Gastroesophageal sphincter (tissue), 4 donors: Measurements from ENCODE around the gene UNCX. TPM values are rescaled to one million over a fixed set of nuclear protein-coding genes. Genes with fewer than 3 reads are reported as not detected.

Experiments
- ATAC-seq: fragments of 150-250 bp; one replicate; pipeline ENCODE4 v1.9.1; 2016; ENCODE audit warnings: mild to moderate bottlenecking, moderate library complexity
- H3K27ac ChIP-seq, 4 donors: fragments of 200-600 bp; sonication (generic) in 3 of 4; 1 replicate in 3 of 4; 2 replicates in 1 of 4; pipeline ENCODE4 v1.5.1; 2016 to 2019
- H3K27me3 ChIP-seq: fragments of 200-600 bp; sonication (generic); one replicate; pipeline ENCODE4 v1.5.1; 2019
- H3K36me3 ChIP-seq, 2 donors: fragments of 200-600 bp; sonication (generic); one replicate each; pipeline ENCODE4 v1.5.1; 2019; ENCODE audit warnings: control low read depth in 1 of 2
- H3K4me1 ChIP-seq, 3 donors: fragments of 200-600 bp; sonication (generic); 1 replicate in 2 of 3; 2 replicates in 1 of 3; pipeline ENCODE4 v1.5.1; 2016 to 2019; ENCODE audit warnings: control low read depth in 2 of 3
- H3K4me3 ChIP-seq, 2 donors: fragments of 200-600 bp; sonication (generic); one replicate each; pipeline ENCODE4 v1.5.1; 2019; ENCODE audit warnings: mild to moderate bottlenecking in 1 of 2, moderate library complexity in 1 of 2
- H3K9me3 ChIP-seq, 3 donors: fragments of 200-600 bp; sonication (generic); one replicate each; pipeline ENCODE4 v1.5.1; 2017 to 2019; ENCODE audit warnings: control low read depth in 2 of 3
- CTCF ChIP-seq, 4 experiments: fragments of 200-600 bp in 2 of 4; fragments of 450-650 bp in 2 of 4; sonication (generic) in 1 of 4; IDR thresholded peaks; one replicate each; pipeline ENCODE4 v1.5.1; 2017 to 2019; ENCODE audit warnings: antibody characterized with exemption in 4 of 4, mild to moderate bottlenecking in 2 of 4, moderate library complexity in 2 of 4
- EP300 ChIP-seq: sonication (generic); formaldehyde crosslinking; IDR thresholded peaks from one replicate; pipeline ENCODE4 v1.6.1; 2017; ENCODE audit warnings: antibody characterized with exemption, mild to moderate bottlenecking
- POLR2A ChIP-seq, 2 donors: fragments of 450-650 bp; IDR thresholded peaks; one replicate each; pipeline ENCODE4 v1.6.1; 2017; ENCODE audit warnings: antibody characterized with exemption in 2 of 2, mild to moderate bottlenecking in 2 of 2, moderate library complexity in 1 of 2
- POLR2AphosphoS5 ChIP-seq: sonication (generic); formaldehyde crosslinking; IDR thresholded peaks from one replicate; pipeline ENCODE4 v1.6.1; 2017; ENCODE audit warnings: antibody characterized with exemption
- WGBS, 2 donors: methylation state at CpG; one replicate each; pipeline ENCODE4 v1.1.5; 2018; ENCODE audit warnings: low coverage in 1 of 2; 5-methylcytosine and 5-hydroxymethylcytosine counted together
- total RNA-seq, 4 donors: library from RNA; depleted of rRNA; stranded (reverse); fragments of >200 nt; gene quantifications; one replicate each; pipeline ENCODE4 v1.1.0, GENCODE V29; 2016

The UNCX gene
- total RNA-seq, 4 donors from 2014 or later = not detected

GRCh38 chr7:1284743-1285458, 52.2 kb downstream of the UNCX start:
- ATAC-seq = no peak
- no peak overlapping the region for H3K27ac ChIP-seq
- peaks cover 0 to 7% (median 3%) of the 10 kb centered on the region in 3 donors for H3K4me1 ChIP-seq
- TF ChIP-seq EP300 = no peak
- no peak for TF ChIP-seq POLR2A (IDR thresholded peaks at IDR 0.05)
- no peak for TF ChIP-seq CTCF (IDR thresholded peaks at IDR 0.05)
- TF ChIP-seq POLR2AphosphoS5 = no peak
- no peaks in the 10 kb centered on the region for H3K36me3 ChIP-seq
- no peaks in the 10 kb centered on the region for H3K9me3 ChIP-seq
- H3K4me3 ChIP-seq = no peak overlapping the region
- 40% methylated on average over 1 of the region's 20 CpGs; no CpG with 5 or more reads in 1 of the 2 donors for WGBS, 2 donors
- peaks cover 71% of the 10 kb centered on the region for H3K27me3 ChIP-seq

- Histone ChIP-seq H3K27ac (no peak overlapping the region), H3K4me1 (peaks cover 0 to 15% (median 4%) of the 10 kb centered on the region in 3 donors), H3K27me3 (peaks cover 80% of the 10 kb centered on the region), H3K9me3 (no peaks in the 10 kb centered on the region), H3K4me3 (no peak overlapping the region), H3K36me3 (no peaks in the 10 kb centered on the region)
- 75 to 80% methylated on average over 4 to 10 of the region's 39 CpGs for WGBS, 2 donors
- no peak for TF ChIP-seq EP300
- no peak for TF ChIP-seq CTCF (IDR thresholded peaks at IDR 0.05)
- no peak for TF ChIP-seq POLR2AphosphoS5
- no peak for TF ChIP-seq POLR2A (IDR thresholded peaks at IDR 0.05)
- ATAC-seq = no peak
Observed at GRCh38 chr7:1285556-1286301, 53.1 kb downstream of the UNCX start.

Other genes starting within 250 kb of the UNCX start
- not detected for gene CYP2W1, start 249.7 kb upstream of the UNCX start, total RNA-seq
- 10 to 100 TPM; 13.6 to 27.9 (median 16.3) TPM for gene GPR146, start 188.3 kb upstream of the UNCX start, total RNA-seq
- 10 to 100 TPM in 1 of 4 donors, 1 to 10 TPM in 3; 7.1 to 20.2 (median 7.8) TPM for gene GPER1, start 144.8 kb upstream of the UNCX start, total RNA-seq
- gene ZFAND2A, start 72.7 kb upstream of the UNCX start, total RNA-seq = 10 to 100 TPM; 19.1 to 28.0 (median 24.0) TPM
- gene MICALL2, start 226.6 kb downstream of the UNCX start, total RNA-seq = 10 to 100 TPM in 3 of 4 donors, 1 to 10 TPM in 1; 6.6 to 19.5 (median 15.0) TPM